GM23338 (cell line): ENCODE measurements around the gene FUT6. TPM values are rescaled to one million over a fixed set of nuclear protein-coding genes. Genes with fewer than 3 reads are reported as not detected.
"Not testable (repeated sequence)": the region's sequence is repeated elsewhere in the genome, so short reads cannot be mapped to it uniquely, and the experiment has no call there.

Experiments
- ATAC-seq: fragments of 200-7000 bp; cut with Tn5 transposase; 3 replicates; pipeline ENCODE4 v1.9.1; 2020
- DNase-seq: peaks from one replicate; pipeline ENCODE4 v3.0.0-alpha.2; 2015; ENCODE audit warnings: low spot score
- H2AFZ ChIP-seq: fragments of 200-600 bp; sonication (generic); 2 replicates; pipeline ENCODE4 v1.8.0; 2016; ENCODE audit warnings: antibody characterized with exemption, mild to moderate bottlenecking, moderate library complexity
- H3F3A ChIP-seq: fragments of 200-600 bp; sonication (generic); replicated peaks from 2 replicates; pipeline ENCODE4 v1.8.0; 2017; ENCODE audit warnings: antibody characterized with exemption, mixed run types, low read depth
- H3K27ac ChIP-seq: fragments of 200-600 bp; sonication (generic); 2 replicates; pipeline ENCODE4 v1.6.1; 2016; ENCODE audit warnings: low read depth
- H3K27me3 ChIP-seq: fragments of 200-600 bp; sonication (generic); 2 replicates; pipeline ENCODE4 v1.8.0; 2016; ENCODE audit warnings: mild to moderate bottlenecking, mixed run types, moderate library complexity; ENCODE audit not compliant: insufficient read depth
- H3K36me3 ChIP-seq: fragments of 200-600 bp; sonication (generic); 2 replicates; pipeline ENCODE4 v1.8.0; 2016; ENCODE audit warnings: mild to moderate bottlenecking; ENCODE audit not compliant: insufficient read depth
- H3K4me1 ChIP-seq: fragments of 200-600 bp; sonication (generic); 2 replicates; pipeline ENCODE4 v1.8.0; 2016; ENCODE audit warnings: mild to moderate bottlenecking, moderate library complexity; ENCODE audit not compliant: insufficient read depth
- H3K4me2 ChIP-seq: fragments of 200-600 bp; sonication (generic); 2 replicates; pipeline ENCODE4 v1.7.1; 2017; ENCODE audit warnings: mixed run types
- H3K4me3 ChIP-seq: fragments of 200-600 bp; sonication (generic); 2 replicates; pipeline ENCODE4 v1.6.1; 2016; ENCODE audit warnings: mixed run types
- H3K79me2 ChIP-seq: fragments of 200-600 bp; sonication (generic); replicated peaks from 2 replicates; pipeline ENCODE4 v1.8.0; 2017; ENCODE audit warnings: mild to moderate bottlenecking; ENCODE audit not compliant: insufficient read depth
- H3K9me2 ChIP-seq: fragments of 200-600 bp; sonication (generic); 2 replicates; pipeline ENCODE4 v1.8.0; 2017; ENCODE audit not compliant: insufficient read depth
- H4K20me1 ChIP-seq: fragments of 200-600 bp; sonication (generic); replicated peaks from 2 replicates; pipeline ENCODE4 v1.8.0; 2017; ENCODE audit warnings: mild to moderate bottlenecking; ENCODE audit not compliant: insufficient read depth
- H3K27ac Mint-ChIP-seq: 2 replicates; pipeline ENCODE4 v1.8.0; 2020; ENCODE audit warnings: inconsistent platforms, mild to moderate bottlenecking, moderate library complexity, mixed read lengths
- H3K27me3 Mint-ChIP-seq: 3 replicates; pipeline ENCODE4 v1.8.0; 2022; ENCODE audit warnings: low read depth, mild to moderate bottlenecking, moderate library complexity, mixed read lengths, inconsistent platforms; ENCODE audit not compliant: insufficient read depth, poor library complexity
- H3K36me3 Mint-ChIP-seq: 3 replicates; pipeline ENCODE4 v1.8.0; 2021; ENCODE audit warnings: low read depth, mild to moderate bottlenecking, inconsistent platforms, moderate library complexity, mixed read lengths
- H3K4me1 Mint-ChIP-seq: 3 replicates; pipeline ENCODE4 v1.8.0; 2020; ENCODE audit warnings: mild to moderate bottlenecking, inconsistent platforms, mixed read lengths
- H3K4me3 Mint-ChIP-seq: 3 replicates; pipeline ENCODE4 v1.8.0; 2021; ENCODE audit warnings: moderate library complexity, mild to moderate bottlenecking, inconsistent platforms, mixed read lengths
- H3K9me3 Mint-ChIP-seq: 3 replicates; pipeline ENCODE4 v1.8.0; 2020; ENCODE audit warnings: moderate library complexity, mild to moderate bottlenecking, inconsistent platforms, mixed read lengths
- polyA plus RNA-seq: library from polyadenylated mRNA; unstranded; fragments of >200 nt; fragmentation: Nextera tagmentation; extraction: Ambion mirVana; gene quantifications from 2 replicates; pipeline ENCODE4 v1.2.1, GENCODE V29; 2016
- total RNA-seq: library from RNA; depleted of rRNA; stranded (reverse); fragments of >200 nt; shearing (Covaris generic); gene quantifications from 2 replicates; pipeline ENCODE4 v1.2.3, GENCODE V29; 2014; rRNA removed
- TF ChIP-seq, protein P1 (sequence below): fragments of 250-450 bp; sonication (Bioruptor Pico); IDR thresholded peaks from 2 replicates; pipeline ENCODE4 v1.5.0; 2020; ENCODE audit warnings: mild to moderate bottlenecking, moderate library complexity
- TF ChIP-seq, protein P2 (sequence below): IDR thresholded peaks from 2 replicates; pipeline ENCODE4 v1.6.1; 2016; ENCODE audit warnings: antibody characterized with exemption

FUT6 gene
- total and polyA plus RNA-seq, 2 experiments from 2014 or later, result not detected

DNA sequence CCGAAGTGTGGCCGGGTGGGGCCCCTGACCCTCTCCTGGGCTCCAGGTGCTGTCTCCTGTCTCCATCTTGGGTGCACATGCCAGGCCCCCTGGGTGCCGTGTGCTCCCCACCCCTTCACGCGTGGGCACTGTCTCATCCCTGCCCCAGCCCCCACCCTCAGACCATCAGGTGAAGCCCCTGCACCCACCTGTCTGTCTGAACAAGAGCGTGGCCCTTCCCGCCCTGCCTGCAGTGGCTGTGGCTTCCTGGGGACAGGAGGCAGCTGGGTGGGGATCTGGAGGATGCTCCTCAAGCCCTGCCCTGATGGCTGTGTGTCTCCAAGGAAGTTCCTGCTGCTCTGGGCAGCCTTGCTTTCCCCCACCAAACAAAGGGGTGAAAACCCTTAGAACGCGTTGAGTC lies 57.2 kb downstream of the FUT6 start (continued):
- TF ChIP-seq, protein P1, sequence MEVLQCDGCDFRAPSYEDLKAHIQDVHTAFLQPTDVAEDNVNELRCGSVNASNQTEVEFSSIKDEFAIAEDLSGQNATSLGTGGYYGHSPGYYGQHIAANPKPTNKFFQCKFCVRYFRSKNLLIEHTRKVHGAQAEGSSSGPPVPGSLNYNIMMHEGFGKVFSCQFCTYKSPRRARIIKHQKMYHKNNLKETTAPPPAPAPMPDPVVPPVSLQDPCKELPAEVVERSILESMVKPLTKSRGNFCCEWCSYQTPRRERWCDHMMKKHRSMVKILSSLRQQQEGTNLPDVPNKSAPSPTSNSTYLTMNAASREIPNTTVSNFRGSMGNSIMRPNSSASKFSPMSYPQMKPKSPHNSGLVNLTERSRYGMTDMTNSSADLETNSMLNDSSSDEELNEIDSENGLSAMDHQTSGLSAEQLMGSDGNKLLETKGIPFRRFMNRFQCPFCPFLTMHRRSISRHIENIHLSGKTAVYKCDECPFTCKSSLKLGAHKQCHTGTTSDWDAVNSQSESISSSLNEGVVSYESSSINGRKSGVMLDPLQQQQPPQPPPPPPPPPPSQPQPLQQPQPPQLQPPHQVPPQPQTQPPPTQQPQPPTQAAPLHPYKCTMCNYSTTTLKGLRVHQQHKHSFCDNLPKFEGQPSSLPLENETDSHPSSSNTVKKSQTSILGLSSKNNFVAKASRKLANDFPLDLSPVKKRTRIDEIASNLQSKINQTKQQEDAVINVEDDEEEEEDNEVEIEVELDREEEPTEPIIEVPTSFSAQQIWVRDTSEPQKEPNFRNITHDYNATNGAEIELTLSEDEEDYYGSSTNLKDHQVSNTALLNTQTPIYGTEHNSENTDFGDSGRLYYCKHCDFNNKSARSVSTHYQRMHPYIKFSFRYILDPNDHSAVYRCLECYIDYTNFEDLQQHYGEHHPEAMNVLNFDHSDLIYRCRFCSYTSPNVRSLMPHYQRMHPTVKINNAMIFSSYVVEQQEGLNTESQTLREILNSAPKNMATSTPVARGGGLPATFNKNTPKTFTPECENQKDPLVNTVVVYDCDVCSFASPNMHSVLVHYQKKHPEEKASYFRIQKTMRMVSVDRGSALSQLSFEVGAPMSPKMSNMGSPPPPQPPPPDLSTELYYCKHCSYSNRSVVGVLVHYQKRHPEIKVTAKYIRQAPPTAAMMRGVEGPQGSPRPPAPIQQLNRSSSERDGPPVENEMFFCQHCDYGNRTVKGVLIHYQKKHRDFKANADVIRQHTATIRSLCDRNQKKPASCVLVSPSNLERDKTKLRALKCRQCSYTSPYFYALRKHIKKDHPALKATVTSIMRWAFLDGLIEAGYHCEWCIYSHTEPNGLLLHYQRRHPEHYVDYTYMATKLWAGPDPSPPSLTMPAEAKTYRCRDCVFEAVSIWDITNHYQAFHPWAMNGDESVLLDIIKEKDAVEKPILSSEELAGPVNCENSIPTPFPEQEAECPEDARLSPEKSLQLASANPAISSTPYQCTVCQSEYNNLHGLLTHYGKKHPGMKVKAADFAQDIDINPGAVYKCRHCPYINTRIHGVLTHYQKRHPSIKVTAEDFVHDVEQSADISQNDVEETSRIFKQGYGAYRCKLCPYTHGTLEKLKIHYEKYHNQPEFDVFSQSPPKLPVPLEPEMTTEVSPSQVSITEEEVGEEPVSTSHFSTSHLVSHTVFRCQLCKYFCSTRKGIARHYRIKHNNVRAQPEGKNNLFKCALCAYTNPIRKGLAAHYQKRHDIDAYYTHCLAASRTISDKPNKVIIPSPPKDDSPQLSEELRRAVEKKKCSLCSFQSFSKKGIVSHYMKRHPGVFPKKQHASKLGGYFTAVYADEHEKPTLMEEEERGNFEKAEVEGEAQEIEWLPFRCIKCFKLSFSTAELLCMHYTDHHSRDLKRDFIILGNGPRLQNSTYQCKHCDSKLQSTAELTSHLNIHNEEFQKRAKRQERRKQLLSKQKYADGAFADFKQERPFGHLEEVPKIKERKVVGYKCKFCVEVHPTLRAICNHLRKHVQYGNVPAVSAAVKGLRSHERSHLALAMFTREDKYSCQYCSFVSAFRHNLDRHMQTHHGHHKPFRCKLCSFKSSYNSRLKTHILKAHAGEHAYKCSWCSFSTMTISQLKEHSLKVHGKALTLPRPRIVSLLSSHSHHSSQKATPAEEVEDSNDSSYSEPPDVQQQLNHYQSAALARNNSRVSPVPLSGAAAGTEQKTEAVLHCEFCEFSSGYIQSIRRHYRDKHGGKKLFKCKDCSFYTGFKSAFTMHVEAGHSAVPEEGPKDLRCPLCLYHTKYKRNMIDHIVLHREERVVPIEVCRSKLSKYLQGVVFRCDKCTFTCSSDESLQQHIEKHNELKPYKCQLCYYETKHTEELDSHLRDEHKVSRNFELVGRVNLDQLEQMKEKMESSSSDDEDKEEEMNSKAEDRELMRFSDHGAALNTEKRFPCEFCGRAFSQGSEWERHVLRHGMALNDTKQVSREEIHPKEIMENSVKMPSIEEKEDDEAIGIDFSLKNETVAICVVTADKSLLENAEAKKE (CRISPR knock-in tag), result no peak
- TF ChIP-seq, protein P2, sequence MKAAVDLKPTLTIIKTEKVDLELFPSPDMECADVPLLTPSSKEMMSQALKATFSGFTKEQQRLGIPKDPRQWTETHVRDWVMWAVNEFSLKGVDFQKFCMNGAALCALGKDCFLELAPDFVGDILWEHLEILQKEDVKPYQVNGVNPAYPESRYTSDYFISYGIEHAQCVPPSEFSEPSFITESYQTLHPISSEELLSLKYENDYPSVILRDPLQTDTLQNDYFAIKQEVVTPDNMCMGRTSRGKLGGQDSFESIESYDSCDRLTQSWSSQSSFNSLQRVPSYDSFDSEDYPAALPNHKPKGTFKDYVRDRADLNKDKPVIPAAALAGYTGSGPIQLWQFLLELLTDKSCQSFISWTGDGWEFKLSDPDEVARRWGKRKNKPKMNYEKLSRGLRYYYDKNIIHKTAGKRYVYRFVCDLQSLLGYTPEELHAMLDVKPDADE, result no peak

DNA sequence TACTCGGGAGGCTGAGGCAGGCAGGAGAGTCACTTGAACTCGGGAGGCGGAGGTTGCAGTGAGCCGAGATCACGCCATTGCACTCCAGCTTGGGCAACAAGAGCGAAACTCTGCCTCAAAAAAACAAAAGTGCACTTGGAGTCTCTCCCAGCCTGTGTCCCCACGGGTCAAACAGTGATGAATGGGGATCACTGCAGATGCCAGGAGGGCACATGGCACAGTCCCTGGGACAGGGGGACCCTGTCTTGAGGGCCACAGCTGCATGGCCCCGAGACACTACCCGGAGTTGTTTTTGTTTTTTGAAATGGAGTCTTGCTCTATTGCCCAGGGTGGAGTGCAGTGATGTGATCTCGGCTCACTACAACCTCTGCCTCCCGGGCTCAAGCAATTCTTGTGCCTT lies 58.6 kb downstream of the FUT6 start:
- not testable (repeated sequence) for H3K4me3 Mint-ChIP-seq, ATAC-seq, H3K27me3 ChIP-seq, H3K4me2 ChIP-seq, H3K27me3 Mint-ChIP-seq, H3K9me2 ChIP-seq, H4K20me1 ChIP-seq, H3K79me2 ChIP-seq, H3K27ac ChIP-seq, H3K36me3 ChIP-seq, H3K27ac Mint-ChIP-seq, H3K4me1 ChIP-seq, H3K9me3 Mint-ChIP-seq, H3F3A ChIP-seq, H3K36me3 Mint-ChIP-seq, H2AFZ ChIP-seq, H3K4me3 ChIP-seq, DNase-seq, H3K4me1 Mint-ChIP-seq

Other genes starting within 250 kb of the FUT6 start
- 29.6 and 37.7 TPM in 2 replicates for gene SAFB2, start 216.9 kb downstream of the FUT6 start, total RNA-seq
- 102 and 110 TPM in 2 replicates for gene SAFB2, start 216.9 kb downstream of the FUT6 start, polyA plus RNA-seq
- 82.2 and 109 TPM in 2 replicates for gene SAFB, start 216.6 kb downstream of the FUT6 start, total RNA-seq
- 76.5 and 85.2 TPM in 2 replicates for gene SAFB, start 216.6 kb downstream of the FUT6 start, polyA plus RNA-seq
- gene MICOS13, start 159.2 kb downstream of the FUT6 start, total RNA-seq, result 9.1 and 15.5 TPM in 2 replicates
- gene MICOS13, start 159.2 kb downstream of the FUT6 start, polyA plus RNA-seq, result 54.6 and 63.8 TPM in 2 replicates
- 12.9 and 14.6 TPM in 2 replicates for gene HSD11B1L, start 158.7 kb downstream of the FUT6 start, total RNA-seq
- 17.8 and 18.4 TPM in 2 replicates for gene HSD11B1L, start 158.7 kb downstream of the FUT6 start, polyA plus RNA-seq
- 575 and 895 TPM in 2 replicates for gene RPL36, start 149.4 kb downstream of the FUT6 start, total RNA-seq
- gene RPL36, start 149.4 kb downstream of the FUT6 start, polyA plus RNA-seq, result 3,204 and 3,480 TPM in 2 replicates
- 123 and 137 TPM in 2 replicates for gene LONP1, start 119.6 kb downstream of the FUT6 start, total RNA-seq
- gene LONP1, start 119.6 kb downstream of the FUT6 start, polyA plus RNA-seq, result 64.5 and 68.6 TPM in 2 replicates
- 0.17 TPM in 1 of 2 replicates, not detected in the other for gene CATSPERD, start 119.1 kb downstream of the FUT6 start, total RNA-seq
- gene CATSPERD, start 119.1 kb downstream of the FUT6 start, polyA plus RNA-seq, result 0.56 TPM in 1 of 2 replicates, not detected in the other
- 1.0 and 1.6 TPM in 2 replicates for gene PRR22, start 55.0 kb downstream of the FUT6 start, total RNA-seq
- gene PRR22, start 55.0 kb downstream of the FUT6 start, polyA plus RNA-seq, result 1.2 TPM in 2 replicates
- 42.7 and 53.0 TPM in 2 replicates for gene DUS3L, start 48.5 kb downstream of the FUT6 start, total RNA-seq
- 24.5 and 26.2 TPM in 2 replicates for gene DUS3L, start 48.5 kb downstream of the FUT6 start, polyA plus RNA-seq
- 4.0 and 5.9 TPM in 2 replicates for gene NRTN, start 34.6 kb downstream of the FUT6 start, total RNA-seq
- 5.5 and 5.8 TPM in 2 replicates for gene NRTN, start 34.6 kb downstream of the FUT6 start, polyA plus RNA-seq
- gene FUT3, start 11.7 kb upstream of the FUT6 start, total RNA-seq, result not detected in 2 replicates
- 0.45 TPM in 1 of 2 replicates, not detected in the other for gene FUT3, start 11.7 kb upstream of the FUT6 start, polyA plus RNA-seq
- gene FUT5, start 30.8 kb upstream of the FUT6 start, total RNA-seq, result not detected in 2 replicates
- 0.10 TPM in 1 of 2 replicates, not detected in the other for gene FUT5, start 30.8 kb upstream of the FUT6 start, polyA plus RNA-seq
- gene NDUFA11, start 64.1 kb upstream of the FUT6 start, total RNA-seq, result 171 and 187 TPM in 2 replicates
- 523 and 558 TPM in 2 replicates for gene NDUFA11, start 64.1 kb upstream of the FUT6 start, polyA plus RNA-seq
- gene VMAC, start 65.2 kb upstream of the FUT6 start, total RNA-seq, result 3.2 and 3.7 TPM in 2 replicates
- 0.79 and 0.89 TPM in 2 replicates for gene VMAC, start 65.2 kb upstream of the FUT6 start, polyA plus RNA-seq
- gene CAPS, start 74.6 kb upstream of the FUT6 start, total RNA-seq, result 0.74 and 3.2 TPM in 2 replicates
- gene CAPS, start 74.6 kb upstream of the FUT6 start, polyA plus RNA-seq, result 1.5 and 2.5 TPM in 2 replicates
- gene RANBP3, start 138.4 kb upstream of the FUT6 start, total RNA-seq, result 98.3 and 105 TPM in 2 replicates
- 40.2 and 41.2 TPM in 2 replicates for gene RANBP3, start 138.4 kb upstream of the FUT6 start, polyA plus RNA-seq